Measurements from ENCODE around the gene SKI. TPM values are rescaled to one million over a fixed set of nuclear protein-coding genes. Genes with fewer than 3 reads are reported as not detected.

The SKI gene
- polyA plus RNA-seq (2013, experiment 1 of 2; ENCODE audit: insufficient read length), result 59.5 TPM
- 46.4 TPM for polyA plus RNA-seq (2013, experiment 2 of 2; ENCODE audit: insufficient read length)

- no peak for DNase-seq
Measured at GRCh38 chr1:2228157-2228594, at the start of gene SKI. Gene SKI, plus strand, starts transcription at chr1:2228319. Its CDS starts 448 bp downstream, at chr1:2228767.

GRCh38 chr1:2178875-2179274, 49.2 kb upstream of the SKI start:
- no peak for DNase-seq

GRCh38 chr1:2179283-2180013, 48.7 kb upstream of the SKI start:
- no peak for DNase-seq

- DNase-seq, result peak; percentile 47
Measured at GRCh38 chr1:2180297-2181245, 47.5 kb upstream of the SKI start.

GRCh38 chr1:2181271-2181670, 46.8 kb upstream of the SKI start:
- no peak for DNase-seq

DNA sequence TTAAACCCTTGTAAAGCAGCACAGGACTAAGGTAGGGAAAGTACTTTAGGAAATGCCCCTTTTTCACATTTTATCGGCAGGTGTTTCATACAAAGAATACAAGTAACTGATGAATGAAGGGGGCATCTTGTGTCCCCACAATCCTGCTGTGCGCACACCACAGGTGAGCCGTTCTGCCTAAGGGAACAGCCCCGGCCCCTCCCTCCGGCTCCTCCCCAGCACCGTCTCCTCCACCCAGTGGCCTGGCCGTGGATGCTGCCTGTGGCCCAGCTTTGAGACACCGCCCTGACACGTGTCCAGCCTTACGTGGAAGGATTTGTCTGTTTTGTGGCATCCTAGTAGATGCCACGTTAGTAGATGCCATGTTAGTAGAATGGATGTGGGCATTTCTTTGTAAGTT, 46.4 kb upstream of the SKI start:
- DNase-seq, result no peak

DNA sequence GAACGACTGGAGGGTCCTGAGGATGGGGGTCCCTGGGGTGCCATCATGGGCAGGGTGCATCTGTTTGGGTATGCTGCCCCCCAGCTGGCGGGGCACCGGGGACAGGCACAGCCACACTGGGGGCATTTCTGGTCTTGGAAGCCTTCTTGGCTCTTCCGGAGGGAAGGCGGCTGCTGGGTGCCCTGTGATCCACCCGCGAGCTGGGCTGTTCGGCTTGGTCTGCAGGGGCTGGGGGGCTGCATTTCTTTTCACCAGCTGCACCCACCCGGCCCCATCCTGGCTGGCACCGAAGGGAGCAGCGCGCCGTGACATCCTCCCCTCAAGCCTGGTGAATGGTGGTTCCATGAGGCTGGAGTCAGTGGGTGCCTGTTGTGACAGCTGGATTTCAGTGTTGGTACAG, 45.7 kb upstream of the SKI start:
- DNase-seq, result no peak

DNA sequence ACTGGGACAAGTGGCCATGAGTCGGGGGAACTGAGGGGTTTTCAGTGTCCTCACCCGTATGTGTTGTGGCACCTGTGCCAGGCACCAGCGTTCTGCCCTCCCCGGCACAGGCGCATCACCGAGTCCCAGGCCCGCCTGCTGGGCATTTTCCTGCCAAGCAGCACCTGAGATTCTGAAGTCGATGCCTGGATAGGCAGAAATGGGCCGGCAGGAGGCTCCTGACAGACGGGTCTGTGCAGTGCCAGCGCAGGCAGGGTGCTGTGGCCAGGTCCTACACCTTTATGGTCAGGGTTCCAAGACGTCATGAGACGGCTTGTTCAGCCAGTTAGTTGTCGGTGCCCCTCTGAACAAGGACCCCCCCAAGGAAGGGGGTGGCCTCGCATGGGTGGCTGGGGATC, 44.2 kb upstream of the SKI start:
- DNase-seq, result no peak

DNA sequence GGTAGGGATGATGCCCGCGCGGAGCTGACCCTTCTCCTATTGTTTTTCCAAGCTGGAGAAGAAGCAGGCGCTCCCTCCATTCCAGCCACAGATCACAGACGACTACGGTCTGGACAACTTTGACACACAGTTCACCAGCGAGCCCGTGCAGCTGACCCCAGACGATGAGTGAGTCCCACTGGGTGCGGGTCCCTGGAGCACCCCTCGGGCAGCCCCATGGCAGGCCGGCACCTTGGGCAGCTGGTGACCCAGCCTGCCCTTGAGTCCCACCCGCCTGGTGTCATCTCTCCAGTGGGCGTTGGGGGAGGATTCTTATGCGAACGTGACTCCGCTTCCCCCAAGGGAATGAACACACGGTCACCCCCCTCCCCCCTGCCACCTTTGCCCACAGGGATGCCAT, 43.6 kb upstream of the SKI start:
- no peak for DNase-seq

GRCh38 chr1:2184934-2185333, 43.2 kb upstream of the SKI start:
- no peak for DNase-seq

- DNase-seq, result no peak
Measured at GRCh38 chr1:2185880-2186855, 42.0 kb upstream of the SKI start.

- no peak for DNase-seq
Measured at GRCh38 chr1:2186901-2187300, 41.2 kb upstream of the SKI start.

GRCh38 chr1:2187619-2188018, 40.5 kb upstream of the SKI start:
- DNase-seq, result no peak

GRCh38 chr1:2188336-2188735, 39.8 kb upstream of the SKI start:
- DNase-seq, result no peak

- DNase-seq, result peak; percentile 92
Measured at GRCh38 chr1:2189459-2190425, 38.4 kb upstream of the SKI start.

DNA sequence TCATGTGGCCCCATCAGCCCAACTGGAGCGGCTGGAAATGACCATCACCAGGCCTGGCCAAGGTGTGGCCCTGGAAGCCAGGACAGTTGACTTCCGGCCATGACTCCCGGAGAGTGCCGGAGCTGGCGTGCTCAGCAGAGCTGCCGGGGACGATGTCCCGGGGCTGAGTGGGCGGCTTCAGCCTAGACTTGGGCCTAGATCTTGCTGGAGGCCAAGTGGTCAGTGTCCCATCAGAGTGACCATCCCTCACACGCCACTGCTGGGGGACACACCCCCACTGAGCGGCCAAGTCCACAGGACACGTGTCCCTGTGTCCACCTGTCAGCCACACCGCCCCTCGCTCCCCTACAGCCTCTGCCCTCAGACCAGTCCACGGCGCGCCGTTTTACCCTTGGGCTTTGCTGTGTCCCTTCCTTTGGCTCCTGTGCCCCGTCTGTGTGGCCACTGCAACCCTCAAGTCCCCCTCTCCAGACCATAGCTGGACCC, 37.6 kb upstream of the SKI start:
- DNase-seq, result no peak

DNA sequence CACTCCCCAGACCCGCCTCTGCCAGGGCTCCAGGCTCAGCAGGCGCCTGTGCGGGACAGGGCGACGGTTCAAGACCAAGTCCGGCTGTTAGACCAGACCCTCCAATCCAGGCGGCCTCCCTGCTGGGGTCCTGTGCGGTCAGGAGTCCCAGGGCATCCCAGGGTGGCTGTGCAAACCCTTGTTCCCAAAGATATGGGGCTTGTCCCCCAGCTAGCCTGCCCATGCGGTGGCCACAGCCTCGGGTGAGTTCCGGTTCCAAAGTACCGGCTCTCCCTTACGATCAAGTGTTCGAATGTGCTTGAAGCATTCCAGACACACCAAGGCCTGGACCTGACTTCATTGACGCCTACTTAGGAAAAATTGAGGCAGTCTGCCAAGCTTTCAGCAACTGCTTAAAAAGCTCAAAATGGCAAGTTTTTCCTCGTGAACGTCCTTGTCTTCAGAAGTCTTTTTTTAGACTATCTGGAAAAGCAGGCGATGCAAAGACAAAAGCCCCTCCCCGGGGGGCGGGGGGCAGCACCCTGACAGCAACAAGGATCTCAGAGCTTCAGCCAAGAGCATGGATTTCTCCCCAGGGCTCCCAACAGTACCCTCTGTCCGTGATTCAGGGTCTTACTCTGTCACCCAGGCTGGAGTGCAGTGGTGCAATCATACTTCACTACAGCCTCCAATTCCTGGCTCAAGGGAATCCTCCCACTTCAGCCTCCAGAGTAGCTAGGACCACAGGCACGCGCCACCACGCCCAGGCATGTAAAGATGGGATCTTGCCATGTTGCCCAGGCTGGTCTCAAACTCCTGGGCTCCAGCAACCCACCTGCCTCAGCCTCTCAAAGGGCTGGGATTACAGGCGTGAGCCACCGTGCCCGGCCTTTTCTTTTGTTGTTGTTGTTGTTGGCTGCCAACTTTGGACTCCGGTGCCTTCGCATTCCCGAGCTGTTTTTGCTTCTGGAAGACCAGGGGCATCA, 35.8 kb upstream of the SKI start:
- peak; percentile 35 for DNase-seq

DNA sequence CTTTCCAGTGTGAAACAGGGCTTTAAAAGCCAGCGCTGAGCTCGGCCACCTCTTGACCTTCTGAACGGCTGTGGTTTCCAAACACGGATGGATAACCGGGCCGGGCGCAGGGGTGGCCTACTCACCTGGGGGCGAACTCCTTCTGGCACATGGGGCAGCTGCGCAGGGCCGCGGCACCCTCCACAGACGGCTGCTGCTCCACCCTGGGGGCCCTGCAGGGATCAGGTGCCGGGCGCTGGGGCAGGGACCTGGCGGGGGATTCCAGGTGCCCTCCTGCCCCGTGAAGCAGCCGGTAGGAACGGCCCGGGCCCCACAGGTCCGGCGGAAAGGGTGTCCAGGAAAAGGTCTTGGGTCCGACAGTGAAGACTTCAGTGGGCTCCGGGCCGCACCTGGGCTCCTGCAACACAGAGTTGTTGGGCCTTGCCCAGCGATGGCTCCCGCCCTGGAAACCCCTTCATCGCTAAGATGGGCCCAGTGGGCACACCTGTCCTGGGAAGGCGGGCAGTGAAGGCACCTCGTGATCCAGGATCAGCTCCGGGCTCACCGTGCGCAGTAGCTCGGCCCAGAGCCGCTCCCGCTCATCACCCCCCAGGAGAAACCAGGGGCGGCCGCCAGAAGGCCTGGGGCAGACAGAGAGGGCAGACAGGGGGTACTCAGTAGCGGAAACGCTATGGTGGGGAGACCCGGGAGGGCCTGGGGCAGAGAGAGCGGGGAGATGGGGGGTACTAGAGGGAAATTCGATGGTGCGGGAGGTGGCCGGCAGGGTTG, 34.4 kb upstream of the SKI start:
- DNase-seq, result no peak

All from fibroblast of skin of back (primary cell).